ENCODE measurements around the gene PTBP1.

DNA sequence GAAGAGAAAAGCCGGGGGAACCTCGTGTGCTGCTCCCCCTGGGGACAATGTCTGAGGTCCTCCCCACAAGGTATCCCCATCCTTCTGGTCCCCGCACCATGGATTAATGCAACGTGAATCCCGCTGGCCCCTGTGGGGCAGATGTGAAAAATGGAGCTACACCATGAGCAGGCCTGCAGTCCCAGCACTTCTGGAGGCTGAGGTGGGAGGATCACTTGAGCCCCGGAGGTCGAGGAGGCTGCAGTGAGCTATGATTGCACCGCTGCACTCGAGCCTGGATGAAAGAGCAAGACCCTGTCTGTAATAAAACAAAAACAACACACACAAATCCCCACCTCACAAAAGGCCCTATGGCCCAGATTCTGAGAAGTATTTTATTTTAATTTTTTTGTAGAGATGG lies 61.0 kb downstream of the PTBP1 start:
- TF ChIP-seq RAD21 (IDR thresholded peaks at IDR 0.05; ENCODE audit: low read depth) (no peak), TAF1 (IDR thresholded peaks at IDR 0.05; ENCODE audit: low read depth) (no peak), EP300 (IDR thresholded peaks at IDR 0.05; ENCODE audit: borderline replicate concordance) (no peak), CREB1 (IDR thresholded peaks at IDR 0.05; ENCODE audit: low read depth) (no peak), EGR1 (IDR thresholded peaks at IDR 0.05) (no peak), CEBPB (IDR thresholded peaks at IDR 0.05) (no peak), TEAD4 (IDR thresholded peaks at IDR 0.05) (no peak), NFIC (IDR thresholded peaks at IDR 0.05) (no peak)
- TF ChIP-seq, protein P1, sequence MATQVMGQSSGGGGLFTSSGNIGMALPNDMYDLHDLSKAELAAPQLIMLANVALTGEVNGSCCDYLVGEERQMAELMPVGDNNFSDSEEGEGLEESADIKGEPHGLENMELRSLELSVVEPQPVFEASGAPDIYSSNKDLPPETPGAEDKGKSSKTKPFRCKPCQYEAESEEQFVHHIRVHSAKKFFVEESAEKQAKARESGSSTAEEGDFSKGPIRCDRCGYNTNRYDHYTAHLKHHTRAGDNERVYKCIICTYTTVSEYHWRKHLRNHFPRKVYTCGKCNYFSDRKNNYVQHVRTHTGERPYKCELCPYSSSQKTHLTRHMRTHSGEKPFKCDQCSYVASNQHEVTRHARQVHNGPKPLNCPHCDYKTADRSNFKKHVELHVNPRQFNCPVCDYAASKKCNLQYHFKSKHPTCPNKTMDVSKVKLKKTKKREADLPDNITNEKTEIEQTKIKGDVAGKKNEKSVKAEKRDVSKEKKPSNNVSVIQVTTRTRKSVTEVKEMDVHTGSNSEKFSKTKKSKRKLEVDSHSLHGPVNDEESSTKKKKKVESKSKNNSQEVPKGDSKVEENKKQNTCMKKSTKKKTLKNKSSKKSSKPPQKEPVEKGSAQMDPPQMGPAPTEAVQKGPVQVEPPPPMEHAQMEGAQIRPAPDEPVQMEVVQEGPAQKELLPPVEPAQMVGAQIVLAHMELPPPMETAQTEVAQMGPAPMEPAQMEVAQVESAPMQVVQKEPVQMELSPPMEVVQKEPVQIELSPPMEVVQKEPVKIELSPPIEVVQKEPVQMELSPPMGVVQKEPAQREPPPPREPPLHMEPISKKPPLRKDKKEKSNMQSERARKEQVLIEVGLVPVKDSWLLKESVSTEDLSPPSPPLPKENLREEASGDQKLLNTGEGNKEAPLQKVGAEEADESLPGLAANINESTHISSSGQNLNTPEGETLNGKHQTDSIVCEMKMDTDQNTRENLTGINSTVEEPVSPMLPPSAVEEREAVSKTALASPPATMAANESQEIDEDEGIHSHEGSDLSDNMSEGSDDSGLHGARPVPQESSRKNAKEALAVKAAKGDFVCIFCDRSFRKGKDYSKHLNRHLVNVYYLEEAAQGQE (IDR thresholded peaks at IDR 0.05; ENCODE audit: low read depth): no peak
- TF ChIP-seq, protein P2, sequence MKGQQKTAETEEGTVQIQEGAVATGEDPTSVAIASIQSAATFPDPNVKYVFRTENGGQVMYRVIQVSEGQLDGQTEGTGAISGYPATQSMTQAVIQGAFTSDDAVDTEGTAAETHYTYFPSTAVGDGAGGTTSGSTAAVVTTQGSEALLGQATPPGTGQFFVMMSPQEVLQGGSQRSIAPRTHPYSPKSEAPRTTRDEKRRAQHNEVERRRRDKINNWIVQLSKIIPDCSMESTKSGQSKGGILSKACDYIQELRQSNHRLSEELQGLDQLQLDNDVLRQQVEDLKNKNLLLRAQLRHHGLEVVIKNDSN (IDR thresholded peaks at IDR 0.05): no peak
- TF ChIP-seq, protein P3, sequence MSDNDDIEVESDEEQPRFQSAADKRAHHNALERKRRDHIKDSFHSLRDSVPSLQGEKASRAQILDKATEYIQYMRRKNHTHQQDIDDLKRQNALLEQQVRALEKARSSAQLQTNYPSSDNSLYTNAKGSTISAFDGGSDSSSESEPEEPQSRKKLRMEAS (IDR thresholded peaks at IDR 0.05): no peak
